ENCODE measurements around the gene CCT7. TPM values are rescaled to one million over a fixed set of nuclear protein-coding genes. Genes with fewer than 3 reads are reported as not detected.

CCT7 gene
- total RNA-seq (2021; ENCODE audit: unreplicated experiment) (637 TPM), Bru-seq, nascent RNA (percentile 95 among the genes with signal in this experiment), BruChase-seq, experiment 1, labeled RNA remaining after a 6-hour chase (percentile 98 among the genes with signal in this experiment), BruChase-seq, experiment 2, labeled RNA remaining after a 2-hour chase (percentile 95 among the genes with signal in this experiment)
- polyA plus RNA-seq (2012), result 510 and 633 TPM in 2 replicates
- long read RNA-seq, transcript CCT7-201 (12 exons, 1,916 nt), result major isoform, 826 of 930 reads
- long read RNA-seq, partial matches to known transcripts, result 74 of 930 reads
- long read RNA-seq, other reads (novel, unspliced or antisense), result 22 of 930 reads

DNA sequence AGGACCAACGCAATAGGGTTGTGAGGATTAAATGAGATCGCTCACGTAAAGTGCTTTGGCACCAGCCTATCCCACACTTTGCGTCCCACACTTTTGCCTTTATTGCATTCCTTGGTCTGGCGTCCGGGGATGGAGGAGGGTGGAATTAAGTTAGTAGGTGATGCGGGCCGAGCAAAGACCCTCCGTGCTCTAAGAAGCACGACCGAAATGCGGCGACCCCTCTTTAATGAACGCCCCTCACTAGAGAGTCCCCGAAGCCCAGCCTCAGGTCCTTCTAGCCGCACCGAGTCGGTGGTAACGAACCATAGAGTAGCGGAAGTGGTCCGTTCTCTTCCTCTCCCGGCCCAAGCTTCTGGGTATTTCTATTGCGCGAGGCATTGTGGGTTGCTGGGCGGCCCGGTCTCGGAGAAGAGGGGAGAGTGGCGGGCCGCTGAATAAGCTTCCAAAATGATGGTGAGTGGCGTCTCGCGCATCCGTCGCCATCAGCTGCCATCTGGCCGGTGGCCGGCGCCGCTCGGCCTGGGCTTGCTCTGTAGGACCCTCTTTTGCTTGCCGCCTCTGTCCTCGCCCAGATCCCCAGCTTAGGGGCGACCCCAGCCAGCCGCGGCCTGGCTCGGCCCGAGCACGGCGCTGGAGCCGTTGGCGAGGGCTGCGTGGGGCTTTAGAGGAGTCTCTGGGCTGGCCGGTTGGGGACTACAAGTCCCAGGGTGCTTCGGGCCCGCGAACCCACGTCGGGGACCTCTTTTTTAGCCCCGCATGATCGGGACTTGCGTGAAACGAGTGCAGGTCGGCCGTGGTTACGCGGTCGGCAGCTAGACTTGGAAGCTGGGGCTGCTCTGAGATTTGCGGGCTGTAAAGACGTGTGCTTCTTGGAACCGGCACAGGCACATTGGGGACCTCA, at the start of gene CCT7:
TSS of gene CCT7 (plus strand) at position 377 of the 901 bp plus-strand sequence. CDS start at position 448, 71 bp downstream.
- intact Hi-C loops (cut with micrococcal nuclease), result loop anchor here (1.0 to 10.0 kb wide), 2 partner anchors 20 to 1221 kb away; partner anchors contain the start of genes INO80B, SMYD5 and WBP1
- RAD21 ChIA-PET (ENCODE audit: low non-redundant PET in 1 of 2, low total read pairs in 2 of 2, uncharacterized antibody in 2 of 2, unreplicated experiment in 2 of 2), result no interaction called here
- Histone ChIP-seq H3K4me1 (ENCODE audit: control insufficient read depth in 1 of 2, insufficient read depth in 2 of 2, low read length in 2 of 2) (peaks cover 10 to 27% of the 10 kb centered on the region in 2 experiments; a peak in 3 of 4 replicates), H3K9ac (ENCODE audit: low read length) (peak within 1 kb of the TSS; percentile 95), H3K9me3 (ENCODE audit: control insufficient read depth in 1 of 2, insufficient read depth in 1 of 2, low read depth in 1 of 2, low read length in 2 of 2) (no peaks in the 10 kb centered on the region), H3K9me2 (ENCODE audit: insufficient read depth) (no peaks in the 10 kb centered on the region), H2AFZ (ENCODE audit: low read depth, low read length, poor library complexity, severe bottlenecking) (no peak within 1 kb of the TSS), H3K27ac (ENCODE audit: low read depth, low read length) (peak within 1 kb of the TSS; percentile 88), H3K36me3 (ENCODE audit: control insufficient read depth in 1 of 2, insufficient read depth in 2 of 2, low read length in 2 of 2) (peaks cover 19 to 27% of the 10 kb centered on the region in 2 experiments), H3K4me3 (replicated peaks in 1 of 2; ENCODE audit: low read depth in 1 of 2, low read length in 2 of 2) (peak within 1 kb of the TSS; percentile 90 to 93), H3K4me2 (ENCODE audit: low read length) (peak within 1 kb of the TSS; percentile 87), H3K79me2 (ENCODE audit: insufficient read depth, low read length) (peaks cover 53% of the 10 kb centered on the region), H3K27me3 (ENCODE audit: insufficient read depth, low read length) (no peaks in the 10 kb centered on the region), H4K20me1 (ENCODE audit: insufficient read depth) (peaks cover 24% of the 10 kb centered on the region; the same call in 1 of the 2 replicates)
- DNase-seq (ENCODE audit: low read depth, low spot score), result peak; percentile 81
- TF ChIP-seq POLR2AphosphoS5 (IDR thresholded peaks at IDR 0.05; ENCODE audit: low read depth, low read length) (peak; percentile 98), CBX3 (IDR thresholded peaks at IDR 0.05; ENCODE audit: low read depth) (peak; percentile 67; the same call in 1 of the 2 replicates), TCF7L2 (IDR thresholded peaks at IDR 0.05; ENCODE audit: borderline replicate concordance, extremely low read depth, insufficient read depth, insufficient read length) (no peak), EZH2phosphoT487 (IDR thresholded peaks at IDR 0.05; ENCODE audit: borderline replicate concordance) (no peak), SP1 (IDR thresholded peaks at IDR 0.05; ENCODE audit: low read depth) (0 out of 2 replicates have a peak, but pooled peaks have one; percentile 50), ZFX (IDR thresholded peaks at IDR 0.05) (peak; percentile 95), SIN3A (IDR thresholded peaks at IDR 0.05; ENCODE audit: low read depth) (peak; percentile 91), POLR2A (IDR thresholded peaks at IDR 0.05; ENCODE audit: borderline replicate concordance, extremely low read depth, insufficient read depth, insufficient read length) (peak; percentile 97), YY1 (IDR thresholded peaks at IDR 0.05; ENCODE audit: extremely low read depth, insufficient replicate concordance, low read depth, low read length) (peak; percentile 83)
- TF ChIP-seq, protein P1, sequence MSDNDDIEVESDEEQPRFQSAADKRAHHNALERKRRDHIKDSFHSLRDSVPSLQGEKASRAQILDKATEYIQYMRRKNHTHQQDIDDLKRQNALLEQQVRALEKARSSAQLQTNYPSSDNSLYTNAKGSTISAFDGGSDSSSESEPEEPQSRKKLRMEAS (IDR thresholded peaks at IDR 0.05), result peak; percentile 86; the same call in 1 of the 2 replicates
- TF ChIP-seq, protein P2, sequence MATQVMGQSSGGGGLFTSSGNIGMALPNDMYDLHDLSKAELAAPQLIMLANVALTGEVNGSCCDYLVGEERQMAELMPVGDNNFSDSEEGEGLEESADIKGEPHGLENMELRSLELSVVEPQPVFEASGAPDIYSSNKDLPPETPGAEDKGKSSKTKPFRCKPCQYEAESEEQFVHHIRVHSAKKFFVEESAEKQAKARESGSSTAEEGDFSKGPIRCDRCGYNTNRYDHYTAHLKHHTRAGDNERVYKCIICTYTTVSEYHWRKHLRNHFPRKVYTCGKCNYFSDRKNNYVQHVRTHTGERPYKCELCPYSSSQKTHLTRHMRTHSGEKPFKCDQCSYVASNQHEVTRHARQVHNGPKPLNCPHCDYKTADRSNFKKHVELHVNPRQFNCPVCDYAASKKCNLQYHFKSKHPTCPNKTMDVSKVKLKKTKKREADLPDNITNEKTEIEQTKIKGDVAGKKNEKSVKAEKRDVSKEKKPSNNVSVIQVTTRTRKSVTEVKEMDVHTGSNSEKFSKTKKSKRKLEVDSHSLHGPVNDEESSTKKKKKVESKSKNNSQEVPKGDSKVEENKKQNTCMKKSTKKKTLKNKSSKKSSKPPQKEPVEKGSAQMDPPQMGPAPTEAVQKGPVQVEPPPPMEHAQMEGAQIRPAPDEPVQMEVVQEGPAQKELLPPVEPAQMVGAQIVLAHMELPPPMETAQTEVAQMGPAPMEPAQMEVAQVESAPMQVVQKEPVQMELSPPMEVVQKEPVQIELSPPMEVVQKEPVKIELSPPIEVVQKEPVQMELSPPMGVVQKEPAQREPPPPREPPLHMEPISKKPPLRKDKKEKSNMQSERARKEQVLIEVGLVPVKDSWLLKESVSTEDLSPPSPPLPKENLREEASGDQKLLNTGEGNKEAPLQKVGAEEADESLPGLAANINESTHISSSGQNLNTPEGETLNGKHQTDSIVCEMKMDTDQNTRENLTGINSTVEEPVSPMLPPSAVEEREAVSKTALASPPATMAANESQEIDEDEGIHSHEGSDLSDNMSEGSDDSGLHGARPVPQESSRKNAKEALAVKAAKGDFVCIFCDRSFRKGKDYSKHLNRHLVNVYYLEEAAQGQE (IDR thresholded peaks at IDR 0.05; ENCODE audit: low read depth), result no peak
- CTCF ChIA-PET, result interaction anchor here (1.1 to 2.0 kb wide), 4 partner anchors 22 to 260 kb away, joined by 3 to 6 read pairs (median 4); no protein-coding TSS in a partner anchor
- peak; percentile 66 for ATAC-seq
- BruUV-seq (replicated peaks), result TSS peak; percentile 68
- POLR2A ChIA-PET, result interaction anchor here (0.6 to 2.0 kb wide), 13 partner anchors 9 to 1218 kb away, joined by 3 to 8 read pairs (median 4); partner anchors contain the start of genes ALMS1, FBXO41 and SMYD5

All from HCT116 (cell line).